NB4 (cell line): ENCODE measurements around the gene DPP4.
A peak's percentile ranks its signal among the peaks of the same experiment; 100 is the strongest.

Experiments
- DNase-seq: peaks from one replicate; pipeline ENCODE4 v3.0.0; 2010; ENCODE audit warnings: low read depth
- H3K4me3 ChIP-seq: one replicate; pipeline ENCODE4 v1.5.1; 2011; ENCODE audit warnings: mild to moderate bottlenecking, low read depth, low read length, moderate library complexity
- MYC ChIP-seq: IDR thresholded peaks from 2 replicates; pipeline ENCODE4 v1.6.1; 2011; ENCODE audit warnings: low read depth, low read length
- POLR2A ChIP-seq: IDR thresholded peaks from 2 replicates; pipeline ENCODE4 v1.6.1; 2011; ENCODE audit warnings: mild to moderate bottlenecking; ENCODE audit not compliant: insufficient read length; ENCODE audit errors: extremely low read depth
- TF ChIP-seq, protein P1 (sequence below): IDR thresholded peaks from one replicate; pipeline ENCODE4 v1.5.1; 2012; ENCODE audit warnings: low read depth, low read length
- TF ChIP-seq, protein P2 (sequence below): IDR thresholded peaks from 2 replicates; pipeline ENCODE4 v1.6.1; 2011; ENCODE audit warnings: low read depth, low read length

DPP4 gene

DNA sequence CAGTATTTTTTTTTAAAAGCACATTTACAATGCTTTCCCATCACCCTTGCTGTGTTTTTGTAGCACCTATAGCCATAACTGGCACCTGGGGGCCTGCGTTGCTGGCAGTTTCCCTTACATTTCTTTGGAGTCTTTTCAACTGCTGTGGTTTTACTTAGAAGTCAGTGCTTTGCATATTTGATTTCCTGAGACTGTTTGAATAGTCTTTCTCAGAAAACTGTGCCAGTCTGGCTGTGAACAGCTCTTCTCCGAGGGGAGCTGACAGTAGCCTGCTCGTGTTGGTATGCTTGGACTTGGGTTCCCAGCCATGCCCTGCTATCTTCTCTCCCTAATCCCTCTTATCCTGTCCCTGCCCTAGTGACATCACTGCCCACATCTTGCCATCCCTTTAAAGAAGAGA, 81.5 kb downstream of the DPP4 start:
- no peak for DNase-seq
- TF ChIP-seq, protein P1, sequence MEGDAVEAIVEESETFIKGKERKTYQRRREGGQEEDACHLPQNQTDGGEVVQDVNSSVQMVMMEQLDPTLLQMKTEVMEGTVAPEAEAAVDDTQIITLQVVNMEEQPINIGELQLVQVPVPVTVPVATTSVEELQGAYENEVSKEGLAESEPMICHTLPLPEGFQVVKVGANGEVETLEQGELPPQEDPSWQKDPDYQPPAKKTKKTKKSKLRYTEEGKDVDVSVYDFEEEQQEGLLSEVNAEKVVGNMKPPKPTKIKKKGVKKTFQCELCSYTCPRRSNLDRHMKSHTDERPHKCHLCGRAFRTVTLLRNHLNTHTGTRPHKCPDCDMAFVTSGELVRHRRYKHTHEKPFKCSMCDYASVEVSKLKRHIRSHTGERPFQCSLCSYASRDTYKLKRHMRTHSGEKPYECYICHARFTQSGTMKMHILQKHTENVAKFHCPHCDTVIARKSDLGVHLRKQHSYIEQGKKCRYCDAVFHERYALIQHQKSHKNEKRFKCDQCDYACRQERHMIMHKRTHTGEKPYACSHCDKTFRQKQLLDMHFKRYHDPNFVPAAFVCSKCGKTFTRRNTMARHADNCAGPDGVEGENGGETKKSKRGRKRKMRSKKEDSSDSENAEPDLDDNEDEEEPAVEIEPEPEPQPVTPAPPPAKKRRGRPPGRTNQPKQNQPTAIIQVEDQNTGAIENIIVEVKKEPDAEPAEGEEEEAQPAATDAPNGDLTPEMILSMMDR = no peak
- TF ChIP-seq POLR2A = no peak
- TF ChIP-seq, protein P2, sequence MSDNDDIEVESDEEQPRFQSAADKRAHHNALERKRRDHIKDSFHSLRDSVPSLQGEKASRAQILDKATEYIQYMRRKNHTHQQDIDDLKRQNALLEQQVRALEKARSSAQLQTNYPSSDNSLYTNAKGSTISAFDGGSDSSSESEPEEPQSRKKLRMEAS = no peak
- TF ChIP-seq MYC = no peak
- H3K4me3 ChIP-seq = no peak overlapping the region

DNA sequence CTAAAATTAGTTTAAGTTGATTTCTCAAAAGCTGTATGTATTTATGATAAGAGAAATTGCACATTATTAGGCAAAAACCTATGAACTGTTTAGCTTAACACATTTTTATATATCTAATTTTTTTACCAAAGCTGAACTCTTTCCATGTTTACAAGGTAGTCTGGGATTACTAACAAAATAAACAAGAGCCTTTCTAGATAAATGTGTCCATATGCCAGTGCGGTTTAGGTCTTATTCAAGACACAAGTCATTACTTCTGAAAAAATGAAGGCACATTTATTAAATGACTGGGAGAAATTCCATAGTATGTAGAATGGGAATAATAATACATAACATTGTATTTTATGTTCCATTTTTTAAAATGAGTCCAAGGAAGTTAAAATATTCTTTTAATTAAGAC, 82.0 kb downstream of the DPP4 start:
- DNase-seq = no peak

DNA sequence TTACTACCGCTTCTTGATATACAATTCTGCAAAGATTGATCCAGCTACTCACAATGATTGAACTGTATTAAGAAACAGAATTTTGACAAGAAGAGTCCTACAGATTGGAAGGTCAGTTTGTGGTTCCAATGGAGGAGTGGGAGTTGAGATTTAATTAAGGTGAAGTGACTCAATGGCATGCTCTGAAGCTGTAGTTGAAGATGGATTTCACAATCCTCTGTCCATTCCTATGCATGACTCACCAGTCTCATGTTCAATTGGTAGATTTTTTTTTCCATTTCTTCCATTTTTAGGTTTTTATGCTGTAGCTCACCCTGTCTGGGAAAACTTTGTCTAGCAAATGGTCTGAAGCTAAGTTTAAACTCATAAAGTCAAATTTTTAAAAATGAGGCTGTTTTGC, 83.3 kb downstream of the DPP4 start:
- TF ChIP-seq, protein P2 = peak; percentile 20; the same call in 1 of the 2 replicates
- no peak for TF ChIP-seq POLR2A
- 0 out of 2 replicates have a peak, but pooled peaks have one; percentile 53 for TF ChIP-seq MYC
- DNase-seq = peak; percentile 55

More for the DNA sequence above, 82.0 kb downstream of the DPP4 start:
- TF ChIP-seq MYC = no peak
- TF ChIP-seq, protein P1 = no peak
- TF ChIP-seq, protein P2 = no peak
- no peak for TF ChIP-seq POLR2A
- H3K4me3 ChIP-seq = no peak overlapping the region

DNA sequence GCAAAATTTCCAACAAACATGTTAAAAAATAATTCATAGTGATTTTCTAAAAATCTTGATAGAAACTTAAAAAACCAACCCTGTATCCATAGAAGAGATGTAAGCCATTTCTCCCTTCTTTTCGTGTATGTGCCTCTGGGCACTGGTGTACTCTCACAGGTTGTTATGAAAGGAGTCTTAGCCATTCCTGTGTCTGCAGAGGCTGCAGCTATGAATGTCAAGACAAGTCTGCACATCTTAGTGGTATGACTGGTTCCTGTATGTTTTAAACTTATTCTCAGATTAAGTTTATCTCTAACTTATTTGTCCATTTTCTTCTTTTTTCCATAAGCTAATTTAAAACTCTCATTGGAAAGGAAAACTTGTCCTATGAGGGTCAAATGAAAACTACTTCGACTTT, 84.0 kb downstream of the DPP4 start:
- no peak for DNase-seq
- TF ChIP-seq MYC (no peak), POLR2A (no peak)
- TF ChIP-seq, protein P2 = no peak
- TF ChIP-seq, protein P1 = no peak
- no peak overlapping the region for H3K4me3 ChIP-seq

More for the DNA sequence above, 83.3 kb downstream of the DPP4 start:
- H3K4me3 ChIP-seq = no peak overlapping the region

DNA sequence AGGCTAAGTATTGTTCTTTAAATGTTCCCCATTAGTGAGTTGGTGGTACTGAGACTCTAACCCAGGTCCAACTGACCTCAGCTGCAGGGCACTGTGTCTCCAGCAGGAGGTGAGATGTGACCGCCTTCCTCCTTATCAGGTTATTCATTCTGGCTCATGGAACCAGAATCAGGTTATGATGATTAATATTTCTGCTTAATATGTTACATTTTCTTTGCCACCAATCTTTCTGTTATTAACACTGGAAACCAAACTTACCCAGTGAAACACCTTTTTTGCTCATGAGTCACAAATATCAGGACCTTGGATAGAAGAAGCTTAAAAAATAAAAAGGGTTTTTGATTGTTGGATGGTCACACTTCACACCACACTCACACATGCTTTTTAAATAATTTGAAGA, 85.4 kb downstream of the DPP4 start:
- DNase-seq = no peak
- H3K4me3 ChIP-seq = no peak overlapping the region
- TF ChIP-seq, protein P1 = peak; percentile 6
- TF ChIP-seq, protein P2 = no peak
- TF ChIP-seq MYC = no peak

DNA sequence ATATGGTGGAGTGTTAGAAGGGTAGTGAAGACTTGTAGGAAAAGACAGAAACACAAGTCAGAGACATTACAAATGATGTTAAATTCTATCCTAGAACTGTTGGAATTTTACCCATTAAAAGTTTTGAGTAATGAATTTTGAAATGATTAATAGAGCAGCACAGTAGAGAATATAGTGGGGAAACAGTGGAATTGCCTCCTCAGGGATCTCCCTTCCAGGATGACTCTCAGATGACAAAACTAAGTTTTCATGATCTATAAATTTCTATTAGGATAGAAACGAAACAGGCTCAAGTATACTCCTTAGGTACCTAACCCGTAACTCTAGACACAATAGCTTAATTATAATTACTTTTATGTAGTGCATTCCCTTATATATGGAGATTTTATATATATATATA, 86.7 kb downstream of the DPP4 start:
- TF ChIP-seq MYC (no peak), POLR2A (no peak)
- TF ChIP-seq, protein P1 = no peak
- TF ChIP-seq, protein P2 = no peak
- H3K4me3 ChIP-seq = no peak overlapping the region
- DNase-seq = no peak
